IPS-15b (cell line): ENCODE data around the gene NKAIN2.

Experiments
- H3K27me3 ChIP-seq: one replicate; pipeline ENCODE4 v1.6.1; 2013; ENCODE audit warnings: low read length; ENCODE audit not compliant: control insufficient read depth, insufficient read depth
- H3K36me3 ChIP-seq: one replicate; pipeline ENCODE4 v1.6.1; 2013; ENCODE audit warnings: low read length; ENCODE audit not compliant: control insufficient read depth, insufficient read depth
- H3K4me1 ChIP-seq: one replicate; pipeline ENCODE4 v1.6.1; 2013; ENCODE audit warnings: mild to moderate bottlenecking, low read length; ENCODE audit not compliant: control insufficient read depth, insufficient read depth
- H3K4me3 ChIP-seq: one replicate; pipeline ENCODE4 v1.5.1; 2013; ENCODE audit warnings: low read depth, low read length
- H3K9ac ChIP-seq: one replicate; pipeline ENCODE4 v1.6.1; 2013; ENCODE audit warnings: low read depth, mild to moderate bottlenecking, low read length
- H3K9me3 ChIP-seq: one replicate; pipeline ENCODE4 v1.6.1; 2013; ENCODE audit warnings: mild to moderate bottlenecking, low read length; ENCODE audit not compliant: control insufficient read depth, insufficient read depth

NKAIN2 gene

GRCh38 chr6:124193132-124193531 is 389.5 kb downstream of the NKAIN2 start:
- H3K27me3 ChIP-seq, result no peaks in the 10 kb centered on the region

GRCh38 chr6:124197148-124197547 is 393.5 kb downstream of the NKAIN2 start:
- no peaks in the 10 kb centered on the region for H3K9me3 ChIP-seq
- H3K4me3 ChIP-seq, result no peak overlapping the region
- no peak overlapping the region for H3K9ac ChIP-seq
- H3K27me3 ChIP-seq, result no peaks in the 10 kb centered on the region
- H3K36me3 ChIP-seq, result no peaks in the 10 kb centered on the region
- no peaks in the 10 kb centered on the region for H3K4me1 ChIP-seq

More at GRCh38 chr6:124193132-124193531, 389.5 kb downstream of the NKAIN2 start:
- Histone ChIP-seq H3K4me1 (no peaks in the 10 kb centered on the region), H3K36me3 (no peaks in the 10 kb centered on the region), H3K4me3 (no peak overlapping the region), H3K9ac (no peak overlapping the region), H3K9me3 (no peaks in the 10 kb centered on the region)

- H3K36me3 ChIP-seq, result no peaks in the 10 kb centered on the region
- no peaks in the 10 kb centered on the region for H3K9me3 ChIP-seq
- no peak overlapping the region for H3K4me3 ChIP-seq
- H3K4me1 ChIP-seq, result no peaks in the 10 kb centered on the region
- H3K9ac ChIP-seq, result no peak overlapping the region
- H3K27me3 ChIP-seq, result no peaks in the 10 kb centered on the region
Measured at GRCh38 chr6:124199286-124199685, 395.6 kb downstream of the NKAIN2 start.

GRCh38 chr6:124200661-124201060 is 397.0 kb downstream of the NKAIN2 start:
- no peaks in the 10 kb centered on the region for H3K36me3 ChIP-seq
- no peaks in the 10 kb centered on the region for H3K27me3 ChIP-seq
- no peak overlapping the region for H3K4me3 ChIP-seq
- no peak overlapping the region for H3K9ac ChIP-seq
- no peaks in the 10 kb centered on the region for H3K4me1 ChIP-seq
- H3K9me3 ChIP-seq, result no peaks in the 10 kb centered on the region

GRCh38 chr6:124203101-124203811 is 399.6 kb downstream of the NKAIN2 start:
- H3K4me1 ChIP-seq, result no peaks in the 10 kb centered on the region
- no peak overlapping the region for H3K9ac ChIP-seq
- H3K9me3 ChIP-seq, result no peaks in the 10 kb centered on the region
- no peaks in the 10 kb centered on the region for H3K27me3 ChIP-seq
- H3K4me3 ChIP-seq, result no peak overlapping the region
- no peaks in the 10 kb centered on the region for H3K36me3 ChIP-seq

- Histone ChIP-seq H3K9ac (no peak overlapping the region), H3K27me3 (no peaks in the 10 kb centered on the region), H3K4me3 (no peak overlapping the region), H3K9me3 (no peaks in the 10 kb centered on the region), H3K4me1 (no peaks in the 10 kb centered on the region), H3K36me3 (no peaks in the 10 kb centered on the region)
Measured at GRCh38 chr6:124203812-124204167, 400.1 kb downstream of the NKAIN2 start.

GRCh38 chr6:124205921-124206320 is 402.3 kb downstream of the NKAIN2 start:
- Histone ChIP-seq H3K27me3 (no peaks in the 10 kb centered on the region), H3K9ac (no peak overlapping the region), H3K36me3 (no peaks in the 10 kb centered on the region), H3K4me1 (no peaks in the 10 kb centered on the region), H3K9me3 (no peaks in the 10 kb centered on the region), H3K4me3 (no peak overlapping the region)

- no peaks in the 10 kb centered on the region for H3K36me3 ChIP-seq
- H3K27me3 ChIP-seq, result no peaks in the 10 kb centered on the region
Measured at GRCh38 chr6:124223611-124224345, 420.1 kb downstream of the NKAIN2 start.

GRCh38 chr6:124226396-124226795 is 422.7 kb downstream of the NKAIN2 start:
- H3K9me3 ChIP-seq, result no peaks in the 10 kb centered on the region
- H3K4me3 ChIP-seq, result no peak overlapping the region
- H3K4me1 ChIP-seq, result peaks cover 8% of the 10 kb centered on the region

More at GRCh38 chr6:124223611-124224345, 420.1 kb downstream of the NKAIN2 start:
- Histone ChIP-seq H3K4me3 (no peak overlapping the region), H3K4me1 (peaks cover 8% of the 10 kb centered on the region), H3K9ac (no peak overlapping the region), H3K9me3 (no peaks in the 10 kb centered on the region)

GRCh38 chr6:124233221-124233620 is 429.6 kb downstream of the NKAIN2 start:
- Histone ChIP-seq H3K36me3 (no peaks in the 10 kb centered on the region), H3K9ac (no peak overlapping the region), H3K4me1 (no peaks in the 10 kb centered on the region), H3K9me3 (no peaks in the 10 kb centered on the region), H3K27me3 (no peaks in the 10 kb centered on the region), H3K4me3 (no peak overlapping the region)

More at GRCh38 chr6:124226396-124226795, 422.7 kb downstream of the NKAIN2 start:
- no peaks in the 10 kb centered on the region for H3K27me3 ChIP-seq
- no peaks in the 10 kb centered on the region for H3K36me3 ChIP-seq
- H3K9ac ChIP-seq, result no peak overlapping the region

- H3K27me3 ChIP-seq, result no peaks in the 10 kb centered on the region
- H3K4me3 ChIP-seq, result no peak overlapping the region
- no peak overlapping the region for H3K9ac ChIP-seq
- no peaks in the 10 kb centered on the region for H3K36me3 ChIP-seq
- no peaks in the 10 kb centered on the region for H3K9me3 ChIP-seq
- H3K4me1 ChIP-seq, result no peaks in the 10 kb centered on the region
Measured at GRCh38 chr6:124234801-124235200, 431.1 kb downstream of the NKAIN2 start.

GRCh38 chr6:124237911-124238310 is 434.2 kb downstream of the NKAIN2 start:
- H3K9ac ChIP-seq, result no peak overlapping the region

More at GRCh38 chr6:124237911-124238310, 434.2 kb downstream of the NKAIN2 start:
- no peak overlapping the region for H3K4me3 ChIP-seq
- H3K36me3 ChIP-seq, result no peaks in the 10 kb centered on the region
- no peaks in the 10 kb centered on the region for H3K4me1 ChIP-seq
- H3K27me3 ChIP-seq, result no peaks in the 10 kb centered on the region
- no peaks in the 10 kb centered on the region for H3K9me3 ChIP-seq
